Activated CD4-positive, alpha-beta T cell treated with anti-CD3 and anti-CD28 coated beads, Interleukin-2, amount 10 ng/mL, durations not matched to agents 24 days and 14 days (primary cell): ENCODE data around the gene EIF1AX. TPM values are rescaled to one million over a fixed set of nuclear protein-coding genes. Genes with fewer than 3 reads are reported as not detected.
A peak's percentile ranks its signal among the peaks of the same experiment; 100 is the strongest.
"Not testable (repeated sequence)": the region's sequence is repeated elsewhere in the genome, so short reads cannot be mapped to it uniquely, and the experiment has no call there.

Source experiments
- DNase-seq: peaks from one replicate; pipeline ENCODE4 v3.0.0; 2022
- H3K27ac Mint-ChIP-seq: one replicate; pipeline ENCODE4 v1.8.0; 2022; ENCODE audit warnings: mild to moderate bottlenecking, mixed read lengths
- H3K27me3 Mint-ChIP-seq: one replicate; pipeline ENCODE4 v1.8.0; 2022; ENCODE audit warnings: mixed read lengths
- H3K36me3 Mint-ChIP-seq: one replicate; pipeline ENCODE4 v1.8.0; 2022; ENCODE audit warnings: low read depth, mild to moderate bottlenecking, mixed read lengths
- H3K4me1 Mint-ChIP-seq: one replicate; pipeline ENCODE4 v1.8.0; 2021; ENCODE audit warnings: mixed read lengths
- H3K4me3 Mint-ChIP-seq: one replicate; pipeline ENCODE4 v1.8.0; 2022; ENCODE audit warnings: mild to moderate bottlenecking, moderate library complexity, mixed read lengths
- H3K9me3 Mint-ChIP-seq: one replicate; pipeline ENCODE4 v1.8.0; 2021; ENCODE audit warnings: mixed read lengths
- intact Hi-C: fragments of 100-400 bp; cut with micrococcal nuclease; formaldehyde crosslinking; loops from one replicate; pipeline ENCODE4 v1.15.1; 2023
- total RNA-seq: library from RNA; stranded (reverse); gene quantifications from 2 replicates; pipeline ENCODE4 v1.2.3, GENCODE V29; 2022

EIF1AX gene, protein sequence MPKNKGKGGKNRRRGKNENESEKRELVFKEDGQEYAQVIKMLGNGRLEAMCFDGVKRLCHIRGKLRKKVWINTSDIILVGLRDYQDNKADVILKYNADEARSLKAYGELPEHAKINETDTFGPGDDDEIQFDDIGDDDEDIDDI
- total RNA-seq = 112 and 118 TPM in 2 replicates

DNA sequence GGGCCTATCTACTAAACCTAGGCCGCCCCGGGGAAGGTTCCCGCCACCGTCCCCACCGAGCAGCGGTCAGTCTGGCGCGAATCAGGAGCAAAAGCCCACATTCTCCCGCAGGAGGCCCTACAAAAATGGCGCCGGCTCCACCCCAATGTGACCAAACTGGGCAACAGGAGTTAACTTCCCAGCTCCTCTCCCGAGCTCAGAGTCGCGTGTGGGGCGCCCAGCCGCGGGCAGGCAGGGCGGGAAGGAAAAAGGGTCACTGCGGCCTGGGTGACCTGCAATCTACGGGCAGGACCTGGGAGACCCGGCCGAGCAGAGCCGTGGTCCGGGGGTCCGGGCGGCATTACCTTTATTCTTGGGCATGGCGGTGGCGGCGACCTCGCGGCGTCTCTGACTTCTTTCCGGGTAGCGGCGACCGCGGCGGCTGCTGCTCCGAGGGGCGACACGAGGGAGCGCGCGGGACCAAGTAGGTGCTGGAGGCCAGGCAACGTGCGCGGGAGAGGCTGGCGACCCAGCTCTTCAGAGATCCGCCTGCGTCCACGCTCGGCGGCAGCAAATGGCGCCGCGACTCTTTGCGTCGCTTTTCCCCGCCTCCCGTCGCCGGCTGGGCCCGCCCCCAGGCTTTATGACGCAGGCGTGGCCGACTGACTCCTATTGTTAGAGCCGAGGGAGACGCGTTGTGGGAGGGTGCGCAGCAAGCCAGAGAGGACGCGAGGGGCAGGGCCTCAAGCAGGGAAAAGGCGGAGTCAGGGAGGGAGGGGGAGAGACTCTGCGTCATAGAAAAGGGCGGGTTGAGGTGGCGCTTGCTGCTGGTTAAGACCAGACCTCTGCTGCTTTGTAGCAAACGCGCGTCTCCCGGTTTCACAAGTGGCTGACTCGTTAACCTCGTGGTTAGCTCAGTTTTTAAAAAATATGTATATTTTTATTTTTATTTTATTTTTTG is at the start of gene EIF1AX:
TSS of gene EIF1AX (minus strand) at position 558 of the 940 bp plus-strand sequence. CDS start at position 360, 198 bp downstream.
- Mint-ChIP-seq H3K36me3 (peaks cover 25% of the 10 kb centered on the region), H3K4me3 (peak within 1 kb of the TSS; percentile 88), H3K27ac (peak within 1 kb of the TSS; percentile 89), H3K27me3 (no peaks in the 10 kb centered on the region), H3K4me1 (peaks cover 17% of the 10 kb centered on the region), H3K9me3 (no peaks in the 10 kb centered on the region)
- peak; percentile 98 for DNase-seq
- intact Hi-C loops = loop anchor here (5.0 kb wide), 1 partner anchor 126 kb away; the partner anchor contains the start of gene RPS6KA3

DNA sequence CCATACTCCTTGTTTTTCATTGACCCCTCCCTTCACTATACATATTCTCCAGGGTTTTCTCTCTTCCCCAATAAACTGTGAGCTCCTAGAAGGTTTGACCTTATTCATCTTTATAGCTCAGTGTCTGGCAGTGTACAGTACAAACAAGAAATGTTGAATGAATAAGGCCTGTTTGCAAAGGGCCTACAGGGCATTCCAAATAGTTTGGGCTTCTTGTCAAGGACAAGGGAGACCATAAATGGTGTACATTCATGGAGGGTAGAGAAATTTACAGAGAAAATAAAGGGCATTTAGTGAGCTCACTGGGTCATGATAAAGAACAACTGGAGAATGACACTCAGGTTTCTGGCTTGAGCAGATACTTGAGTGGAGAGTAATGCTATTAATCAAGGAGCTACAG is 47.5 kb upstream of the EIF1AX start:
- intact Hi-C loops = no loop called here
- no peak overlapping the region for H3K27ac Mint-ChIP-seq
- H3K27me3 Mint-ChIP-seq = no peaks in the 10 kb centered on the region
- no peaks in the 10 kb centered on the region for H3K9me3 Mint-ChIP-seq
- DNase-seq = no peak
- H3K4me3 Mint-ChIP-seq = no peak overlapping the region
- H3K36me3 Mint-ChIP-seq = peaks cover 35% of the 10 kb centered on the region
- H3K4me1 Mint-ChIP-seq = no peaks in the 10 kb centered on the region

DNA sequence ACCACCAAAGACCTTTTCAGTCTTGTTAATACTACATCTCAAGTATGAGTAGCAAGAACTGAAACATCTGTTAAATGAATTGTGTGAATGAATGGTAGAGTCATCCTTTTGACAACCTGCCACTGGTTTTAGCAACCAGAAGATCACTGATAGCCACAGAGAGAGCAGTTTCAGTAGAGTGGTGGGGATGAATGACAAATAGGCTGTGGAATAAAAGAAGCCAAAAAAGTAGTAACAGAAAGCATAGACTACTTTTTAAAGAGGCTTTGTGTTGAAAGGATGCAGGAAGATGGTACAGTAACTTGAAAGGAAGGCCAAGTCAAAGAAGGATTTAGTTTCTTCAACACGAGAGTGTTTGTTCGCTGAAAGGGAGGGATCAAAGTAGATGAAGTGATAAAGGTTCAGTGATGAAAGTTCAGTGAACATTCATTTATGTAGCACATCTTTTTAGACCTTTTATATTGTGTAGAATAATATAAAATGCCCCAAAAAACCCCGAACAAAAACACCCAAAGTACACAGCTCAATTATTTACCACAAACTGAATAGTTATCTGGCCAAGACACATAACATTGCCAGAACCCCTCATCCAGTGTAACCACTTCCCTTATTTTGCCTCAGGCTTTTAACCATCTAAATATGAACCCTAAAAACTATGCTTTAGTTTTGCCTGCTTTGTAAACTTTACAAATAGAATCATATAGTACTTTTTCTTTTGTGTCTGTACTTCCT is 40.1 kb upstream of the EIF1AX start:
- Mint-ChIP-seq H3K36me3 (peaks cover 47% of the 10 kb centered on the region), H3K4me1 (peaks cover 14% of the 10 kb centered on the region), H3K27me3 (no peaks in the 10 kb centered on the region), H3K27ac (peak overlapping the region; percentile 78), H3K9me3 (no peaks in the 10 kb centered on the region), H3K4me3 (no peak overlapping the region)
- no peak for DNase-seq
- intact Hi-C loops = loop anchor here (1.0 kb wide), 1 partner anchor 84 kb away; no protein-coding TSS in a partner anchor

DNA sequence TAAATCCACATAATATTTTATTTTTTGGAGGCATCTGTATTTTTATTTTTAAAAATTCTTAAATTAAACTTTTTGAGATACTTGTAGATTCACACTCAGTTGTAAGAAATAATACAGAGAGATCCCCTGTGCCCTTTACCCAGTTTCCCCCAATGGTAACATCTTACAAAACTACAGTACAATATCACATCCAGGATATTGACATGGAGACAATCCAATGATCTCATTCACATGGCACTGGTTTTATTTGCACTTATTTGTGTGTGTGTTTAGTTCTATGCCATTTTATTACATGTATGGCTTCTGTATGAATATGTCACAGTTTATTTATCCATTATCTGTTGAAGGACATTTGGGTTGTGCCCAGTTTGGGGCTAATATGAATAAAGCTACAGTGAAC is 35.5 kb upstream of the EIF1AX start:
- Mint-ChIP-seq H3K27ac (no peak overlapping the region), H3K9me3 (no peaks in the 10 kb centered on the region), H3K4me1 (peaks cover 7% of the 10 kb centered on the region), H3K4me3 (no peak overlapping the region), H3K27me3 (no peaks in the 10 kb centered on the region), H3K36me3 (peaks cover 31% of the 10 kb centered on the region)
- intact Hi-C loops = no loop called here
- DNase-seq = no peak

DNA sequence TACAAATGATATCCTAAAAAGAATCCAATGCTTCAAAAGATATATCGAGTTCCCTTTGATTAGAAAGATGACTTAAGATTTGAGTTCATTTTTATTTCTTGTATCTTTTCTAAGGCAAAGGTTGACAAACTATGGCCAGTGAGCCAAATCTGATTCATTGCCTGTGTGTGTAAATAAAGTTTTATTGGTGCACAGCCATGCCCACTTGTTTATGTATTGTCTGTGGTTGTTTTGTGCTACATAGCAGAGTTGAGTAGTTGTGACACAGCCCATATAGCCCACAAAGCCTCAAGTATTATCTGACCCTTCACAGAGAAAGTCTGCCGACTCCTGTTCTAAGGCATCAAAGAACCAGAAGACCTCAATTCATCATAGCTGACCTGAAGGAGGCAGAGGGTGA is 32.2 kb upstream of the EIF1AX start:
- Mint-ChIP-seq H3K4me3 (no peak overlapping the region), H3K27ac (no peak overlapping the region), H3K27me3 (no peaks in the 10 kb centered on the region), H3K9me3 (no peaks in the 10 kb centered on the region), H3K36me3 (peaks cover 25% of the 10 kb centered on the region), H3K4me1 (no peaks in the 10 kb centered on the region)
- DNase-seq = no peak
- intact Hi-C loops = no loop called here

DNA sequence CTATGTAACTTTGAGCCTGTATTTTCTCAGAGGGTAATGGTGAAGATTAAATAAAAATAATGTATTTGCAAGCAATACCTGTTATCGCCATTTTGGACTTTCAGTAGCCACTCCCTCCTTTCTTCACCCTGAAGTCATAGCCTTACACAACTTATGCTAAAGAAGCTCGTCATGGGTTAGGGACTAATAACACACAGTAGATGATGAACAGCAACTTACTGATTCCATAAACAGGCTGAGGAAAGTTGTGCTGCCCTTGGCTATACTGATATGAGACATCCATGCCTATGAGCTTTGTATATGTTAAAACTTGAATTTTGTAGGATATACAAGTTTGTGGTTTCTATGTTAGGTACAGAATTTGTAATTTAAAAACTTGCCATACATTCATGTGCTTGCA is 31.7 kb upstream of the EIF1AX start:
- DNase-seq = no peak
- Mint-ChIP-seq H3K36me3 (peaks cover 24% of the 10 kb centered on the region), H3K9me3 (no peaks in the 10 kb centered on the region), H3K27ac (no peak overlapping the region), H3K4me3 (no peak overlapping the region), H3K4me1 (no peaks in the 10 kb centered on the region), H3K27me3 (no peaks in the 10 kb centered on the region)
- intact Hi-C loops = no loop called here

DNA sequence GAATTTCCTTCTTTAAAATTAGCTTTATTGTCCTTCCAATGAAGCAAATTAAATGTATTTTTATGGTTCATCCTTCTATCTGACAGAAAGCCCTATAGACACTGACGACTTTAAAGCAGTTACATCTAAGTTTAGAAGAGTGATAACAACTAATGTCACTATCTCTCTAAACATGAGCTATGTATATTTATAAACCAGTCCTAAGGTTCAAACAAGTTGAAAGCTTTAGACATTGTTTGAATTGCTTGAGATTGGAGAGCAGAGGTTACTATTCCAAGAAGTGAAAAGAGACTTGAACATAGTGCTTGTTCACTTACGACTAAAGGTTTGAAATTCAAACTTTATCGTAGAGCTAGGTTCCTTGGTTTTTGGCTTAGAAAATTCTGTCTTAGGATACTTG is 30.2 kb upstream of the EIF1AX start:
- H3K36me3 Mint-ChIP-seq = peaks cover 22% of the 10 kb centered on the region
- H3K4me1 Mint-ChIP-seq = no peaks in the 10 kb centered on the region
- no peak overlapping the region for H3K27ac Mint-ChIP-seq
- no peaks in the 10 kb centered on the region for H3K27me3 Mint-ChIP-seq
- no peak overlapping the region for H3K4me3 Mint-ChIP-seq
- DNase-seq = no peak
- intact Hi-C loops = no loop called here
- H3K9me3 Mint-ChIP-seq = no peaks in the 10 kb centered on the region

DNA sequence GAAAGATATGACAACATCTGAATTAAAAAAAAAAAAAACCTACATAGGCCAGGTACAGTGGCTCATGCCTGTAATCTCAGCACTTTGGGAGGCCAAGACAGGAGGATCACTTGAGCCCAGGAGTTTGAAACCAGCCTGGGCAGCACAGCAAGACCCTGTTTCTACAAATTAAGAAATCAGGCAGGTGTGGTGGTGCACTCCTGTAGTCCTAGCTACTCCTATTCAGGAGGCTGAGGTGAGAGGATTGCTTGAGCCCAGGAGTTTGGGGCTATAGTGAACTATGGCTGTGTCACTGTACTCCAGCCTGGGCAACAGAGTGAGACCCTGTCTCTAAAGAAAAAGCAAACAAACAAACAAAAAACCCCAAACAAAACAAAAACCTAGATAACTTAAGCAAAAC is 20.9 kb upstream of the EIF1AX start:
- DNase-seq, H3K4me3 Mint-ChIP-seq, H3K27ac Mint-ChIP-seq, intact Hi-C loops, H3K4me1 Mint-ChIP-seq, H3K27me3 Mint-ChIP-seq, H3K9me3 Mint-ChIP-seq: not testable (repeated sequence)
- peaks cover 35% of the 10 kb centered on the region for H3K36me3 Mint-ChIP-seq

DNA sequence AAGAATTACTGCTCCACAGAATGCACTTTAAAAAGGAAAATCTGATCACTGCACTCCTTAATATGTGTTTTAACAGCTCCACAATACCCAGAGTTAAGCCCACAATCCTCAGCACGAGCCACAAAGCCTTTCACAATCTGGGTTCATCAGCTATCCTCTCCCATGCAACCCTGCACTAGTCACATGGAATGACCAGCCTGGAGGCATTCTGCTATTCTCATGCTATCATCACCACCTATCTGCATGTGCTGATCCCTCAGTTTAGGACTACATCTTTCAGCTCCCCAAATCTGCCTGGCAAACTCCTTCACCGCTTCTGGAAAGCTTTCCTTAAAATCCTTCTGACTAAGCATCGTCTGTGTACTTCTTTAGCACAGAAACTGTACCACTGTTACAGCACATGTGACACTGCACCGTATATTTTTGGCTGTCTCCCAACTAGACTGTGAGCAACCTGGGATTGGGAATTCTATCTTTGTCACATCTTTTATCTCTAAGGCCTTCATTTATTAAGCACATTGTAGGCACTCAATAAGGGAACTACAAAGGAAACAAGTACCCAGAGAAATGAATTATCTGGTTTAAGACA is 18.3 kb upstream of the EIF1AX start:
- no peak for DNase-seq
- no peaks in the 10 kb centered on the region for H3K4me1 Mint-ChIP-seq
- H3K9me3 Mint-ChIP-seq = no peaks in the 10 kb centered on the region
- H3K27ac Mint-ChIP-seq = no peak overlapping the region
- no peak overlapping the region for H3K4me3 Mint-ChIP-seq
- intact Hi-C loops = no loop called here
- peaks cover 42% of the 10 kb centered on the region for H3K36me3 Mint-ChIP-seq
- no peaks in the 10 kb centered on the region for H3K27me3 Mint-ChIP-seq

DNA sequence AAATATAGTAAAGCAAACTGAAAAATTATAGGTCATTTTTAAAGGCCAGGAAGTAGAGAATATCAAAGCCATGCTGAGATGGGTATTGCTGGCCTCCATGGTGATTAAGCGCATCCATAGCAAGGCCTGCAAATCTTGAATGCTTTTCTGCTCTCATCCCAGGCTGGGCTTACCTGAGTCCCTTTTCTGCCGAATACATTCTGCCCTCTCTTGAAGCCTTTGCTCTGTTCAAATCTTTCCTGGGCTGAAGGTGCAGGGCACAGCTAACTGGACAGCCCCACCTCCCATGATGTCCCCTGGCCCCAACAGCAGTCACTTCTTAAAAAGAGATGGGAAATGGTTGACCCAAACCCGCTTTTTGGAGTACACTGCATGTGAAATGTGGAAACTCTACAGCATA is 10.1 kb upstream of the EIF1AX start:
- Mint-ChIP-seq H3K4me3 (no peak overlapping the region), H3K27ac (no peak overlapping the region), H3K9me3 (no peaks in the 10 kb centered on the region), H3K27me3 (no peaks in the 10 kb centered on the region), H3K36me3 (peaks cover 37% of the 10 kb centered on the region), H3K4me1 (no peaks in the 10 kb centered on the region)
- DNase-seq = no peak
- intact Hi-C loops = no loop called here

DNA sequence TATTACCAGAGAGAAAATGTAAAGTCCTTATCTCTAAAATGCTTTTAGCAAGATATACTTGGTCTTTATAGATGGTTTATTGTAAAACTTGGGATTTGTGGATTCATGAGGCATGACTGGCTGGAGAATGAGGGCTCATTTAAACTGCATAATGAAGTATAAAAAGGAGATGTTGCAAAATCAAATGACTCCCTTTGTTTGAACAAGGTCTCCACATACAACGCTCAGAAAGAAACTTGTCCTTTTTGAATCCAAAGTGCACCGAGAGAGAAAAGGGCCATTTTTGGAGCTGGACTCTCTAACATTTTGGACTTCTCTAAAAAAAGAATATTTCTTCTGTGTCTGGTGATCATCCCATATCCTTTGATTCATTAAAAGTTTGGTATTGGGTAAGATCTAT is 7.7 kb upstream of the EIF1AX start:
- Mint-ChIP-seq H3K9me3 (no peaks in the 10 kb centered on the region), H3K4me1 (peaks cover 3% of the 10 kb centered on the region), H3K27ac (no peak overlapping the region), H3K27me3 (no peaks in the 10 kb centered on the region), H3K4me3 (no peak overlapping the region), H3K36me3 (peaks cover 22% of the 10 kb centered on the region)
- DNase-seq = no peak
- intact Hi-C loops = no loop called here

DNA sequence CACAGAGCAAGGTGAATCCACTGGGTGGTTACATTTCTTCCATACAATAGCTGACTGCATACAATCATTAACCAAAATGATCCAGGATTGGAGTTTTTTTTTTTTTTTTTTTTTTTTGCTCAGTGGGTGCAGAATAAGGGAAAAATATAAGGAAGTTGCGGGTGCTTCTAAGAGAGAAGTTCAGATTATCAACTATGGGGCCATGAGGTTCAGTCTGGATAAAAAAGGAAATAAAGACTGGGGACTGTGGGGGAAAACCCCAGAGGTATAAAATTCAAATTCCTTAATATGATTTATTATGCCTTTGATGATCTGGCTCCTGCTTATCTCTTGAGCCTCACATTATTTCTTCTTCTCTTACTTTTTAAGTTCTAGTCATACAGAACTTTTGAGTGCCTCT is 5.9 kb upstream of the EIF1AX start:
- H3K4me1 Mint-ChIP-seq = peaks cover 8% of the 10 kb centered on the region
- no peak for DNase-seq
- intact Hi-C loops = no loop called here
- H3K27me3 Mint-ChIP-seq = no peaks in the 10 kb centered on the region
- H3K36me3 Mint-ChIP-seq = peaks cover 16% of the 10 kb centered on the region
- H3K9me3 Mint-ChIP-seq = no peaks in the 10 kb centered on the region
- H3K4me3 Mint-ChIP-seq = no peak overlapping the region
- no peak overlapping the region for H3K27ac Mint-ChIP-seq

DNA sequence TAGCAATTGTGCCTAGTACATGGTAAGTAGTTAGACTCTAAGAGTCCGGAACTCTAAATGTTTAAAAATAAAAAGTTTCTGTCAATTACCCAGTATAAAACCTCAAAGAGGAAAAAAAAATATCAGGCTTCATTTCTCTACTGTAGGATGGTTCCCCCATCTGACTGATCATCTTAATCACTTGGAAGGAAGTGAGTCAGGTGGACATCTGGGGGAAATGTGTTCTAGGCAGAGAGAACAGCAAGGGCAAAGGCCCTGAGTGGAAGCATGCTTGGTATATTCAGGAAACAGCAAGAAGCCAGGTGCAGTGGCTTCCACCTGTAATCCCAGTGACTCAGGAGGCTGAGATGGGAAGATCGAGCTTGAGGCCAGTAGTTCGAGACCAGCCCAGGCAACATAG is 2.9 kb upstream of the EIF1AX start:
- peaks cover 13% of the 10 kb centered on the region for H3K4me1 Mint-ChIP-seq
- H3K27ac Mint-ChIP-seq = peak overlapping the region; percentile 29
- peaks cover 18% of the 10 kb centered on the region for H3K36me3 Mint-ChIP-seq
- no peak for DNase-seq
- H3K9me3 Mint-ChIP-seq = no peaks in the 10 kb centered on the region
- H3K4me3 Mint-ChIP-seq = no peak overlapping the region
- intact Hi-C loops = loop anchor here (5.0 kb wide), 1 partner anchor 123 kb away; the partner anchor contains the start of gene RPS6KA3
- no peaks in the 10 kb centered on the region for H3K27me3 Mint-ChIP-seq
